Astrocyte of the spinal cord (primary cell): Measurements from ENCODE around the gene AGAP1.

Experiments
- DNase-seq: peaks from one replicate; pipeline ENCODE4 v3.0.0; 2011; ENCODE audit warnings: low read depth, low spot score
- H3K4me3 ChIP-seq: 2 replicates; pipeline ENCODE4 v1.5.1; 2011; ENCODE audit warnings: low read depth, mild to moderate bottlenecking, low read length, moderate library complexity
- in situ Hi-C: cut with HindIII; loops from 2 replicates; pipeline ENCODE4 v1.10.0; 2017; ENCODE audit warnings: low sequenced_read_pairs
- TF ChIP-seq, protein P1 (sequence below): IDR thresholded peaks from 2 replicates; pipeline ENCODE4 v1.5.1; 2012; ENCODE audit warnings: low read depth, mild to moderate bottlenecking, low read length, inconsistent platforms

Gene AGAP1

DNA sequence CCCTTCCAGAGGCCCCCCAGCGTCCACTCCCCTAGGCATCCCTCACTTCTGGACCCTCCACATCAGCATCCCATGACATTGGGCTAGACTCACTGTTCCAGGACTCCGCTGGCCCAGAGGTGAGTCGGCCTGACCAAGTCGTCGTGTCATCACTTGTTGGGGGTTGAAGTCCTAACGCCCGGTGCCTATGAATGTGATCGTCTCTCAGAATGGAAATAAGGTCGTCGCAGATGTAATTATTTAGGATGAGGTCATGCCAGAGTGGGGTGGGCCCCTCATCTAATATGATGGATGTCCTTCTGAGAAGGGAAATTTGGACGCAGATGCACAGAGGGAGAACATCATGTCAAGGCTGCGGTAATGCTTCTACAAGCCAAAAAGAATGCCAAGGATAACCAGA, 142.7 kb downstream of the AGAP1 start:
- DNase-seq = no peak
- H3K4me3 ChIP-seq = no peak overlapping the region
- in situ Hi-C loops = no loop called here
- TF ChIP-seq, protein P1, sequence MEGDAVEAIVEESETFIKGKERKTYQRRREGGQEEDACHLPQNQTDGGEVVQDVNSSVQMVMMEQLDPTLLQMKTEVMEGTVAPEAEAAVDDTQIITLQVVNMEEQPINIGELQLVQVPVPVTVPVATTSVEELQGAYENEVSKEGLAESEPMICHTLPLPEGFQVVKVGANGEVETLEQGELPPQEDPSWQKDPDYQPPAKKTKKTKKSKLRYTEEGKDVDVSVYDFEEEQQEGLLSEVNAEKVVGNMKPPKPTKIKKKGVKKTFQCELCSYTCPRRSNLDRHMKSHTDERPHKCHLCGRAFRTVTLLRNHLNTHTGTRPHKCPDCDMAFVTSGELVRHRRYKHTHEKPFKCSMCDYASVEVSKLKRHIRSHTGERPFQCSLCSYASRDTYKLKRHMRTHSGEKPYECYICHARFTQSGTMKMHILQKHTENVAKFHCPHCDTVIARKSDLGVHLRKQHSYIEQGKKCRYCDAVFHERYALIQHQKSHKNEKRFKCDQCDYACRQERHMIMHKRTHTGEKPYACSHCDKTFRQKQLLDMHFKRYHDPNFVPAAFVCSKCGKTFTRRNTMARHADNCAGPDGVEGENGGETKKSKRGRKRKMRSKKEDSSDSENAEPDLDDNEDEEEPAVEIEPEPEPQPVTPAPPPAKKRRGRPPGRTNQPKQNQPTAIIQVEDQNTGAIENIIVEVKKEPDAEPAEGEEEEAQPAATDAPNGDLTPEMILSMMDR = no peak

- in situ Hi-C loops = no loop called here
- TF ChIP-seq, protein P1 = no peak
- DNase-seq = no peak
- no peak overlapping the region for H3K4me3 ChIP-seq
Measured at GRCh38 chr2:235637896-235638295, 144.1 kb downstream of the AGAP1 start.

GRCh38 chr2:235638541-235639427, 144.9 kb downstream of the AGAP1 start:
- in situ Hi-C loops = no loop called here
- TF ChIP-seq, protein P1 = no peak
- no peak overlapping the region for H3K4me3 ChIP-seq
- DNase-seq = no peak

DNA sequence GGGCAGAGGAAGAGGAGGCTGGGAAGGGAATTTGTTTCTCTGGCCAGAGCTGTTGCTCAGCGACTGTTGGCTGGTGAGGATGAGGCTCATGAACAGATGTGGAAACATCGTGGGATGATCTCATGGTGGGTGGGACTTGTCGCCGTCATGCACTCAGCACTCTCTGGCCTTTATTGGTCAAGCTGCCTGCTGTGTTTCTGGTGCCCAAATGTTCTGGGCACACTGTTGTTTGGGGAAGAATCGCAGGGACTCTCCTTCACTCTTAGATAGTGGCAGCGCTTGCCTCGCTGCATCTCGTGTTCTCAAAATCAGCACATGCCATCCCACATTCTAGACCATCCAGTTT, 145.6 kb downstream of the AGAP1 start:
- H3K4me3 ChIP-seq = no peak overlapping the region
- peak; percentile 81 for DNase-seq
- in situ Hi-C loops = no loop called here
- TF ChIP-seq, protein P1 = no peak

- in situ Hi-C loops = no loop called here
- DNase-seq = no peak
- H3K4me3 ChIP-seq = no peak overlapping the region
- TF ChIP-seq, protein P1 = no peak
Measured at GRCh38 chr2:235639885-235640284, 146.0 kb downstream of the AGAP1 start.

GRCh38 chr2:235640377-235640776, 146.5 kb downstream of the AGAP1 start:
- DNase-seq = no peak
- in situ Hi-C loops = no loop called here

More at GRCh38 chr2:235640377-235640776, 146.5 kb downstream of the AGAP1 start:
- no peak overlapping the region for H3K4me3 ChIP-seq
- TF ChIP-seq, protein P1 = no peak
